Keratinocyte (primary cell): Measurements from ENCODE around the gene LSP1.

Experiments used
- CTCF ChIP-seq, 3 experiments: IDR thresholded peaks in 1 of 3; conservative IDR thresholded peaks in 1 of 3; optimal IDR thresholded peaks in 1 of 3; 2 replicates in 2 of 3; 3 replicates in 1 of 3; pipeline versions ENCODE3 to v1.5.1; 2011; ENCODE audit warnings: low read length in 3 of 3, mild to moderate bottlenecking in 3 of 3, moderate library complexity in 2 of 3, control low read depth in 1 of 3, inconsistent platforms in 1 of 3; ENCODE audit not compliant: insufficient read depth in 2 of 3; ENCODE audit errors: extremely low read depth in 1 of 3
- EZH2 ChIP-seq: IDR thresholded peaks from one replicate; pipeline ENCODE4 v1.6.1; 2012; ENCODE audit warnings: inconsistent platforms, mild to moderate bottlenecking, low read length, moderate library complexity

DNA sequence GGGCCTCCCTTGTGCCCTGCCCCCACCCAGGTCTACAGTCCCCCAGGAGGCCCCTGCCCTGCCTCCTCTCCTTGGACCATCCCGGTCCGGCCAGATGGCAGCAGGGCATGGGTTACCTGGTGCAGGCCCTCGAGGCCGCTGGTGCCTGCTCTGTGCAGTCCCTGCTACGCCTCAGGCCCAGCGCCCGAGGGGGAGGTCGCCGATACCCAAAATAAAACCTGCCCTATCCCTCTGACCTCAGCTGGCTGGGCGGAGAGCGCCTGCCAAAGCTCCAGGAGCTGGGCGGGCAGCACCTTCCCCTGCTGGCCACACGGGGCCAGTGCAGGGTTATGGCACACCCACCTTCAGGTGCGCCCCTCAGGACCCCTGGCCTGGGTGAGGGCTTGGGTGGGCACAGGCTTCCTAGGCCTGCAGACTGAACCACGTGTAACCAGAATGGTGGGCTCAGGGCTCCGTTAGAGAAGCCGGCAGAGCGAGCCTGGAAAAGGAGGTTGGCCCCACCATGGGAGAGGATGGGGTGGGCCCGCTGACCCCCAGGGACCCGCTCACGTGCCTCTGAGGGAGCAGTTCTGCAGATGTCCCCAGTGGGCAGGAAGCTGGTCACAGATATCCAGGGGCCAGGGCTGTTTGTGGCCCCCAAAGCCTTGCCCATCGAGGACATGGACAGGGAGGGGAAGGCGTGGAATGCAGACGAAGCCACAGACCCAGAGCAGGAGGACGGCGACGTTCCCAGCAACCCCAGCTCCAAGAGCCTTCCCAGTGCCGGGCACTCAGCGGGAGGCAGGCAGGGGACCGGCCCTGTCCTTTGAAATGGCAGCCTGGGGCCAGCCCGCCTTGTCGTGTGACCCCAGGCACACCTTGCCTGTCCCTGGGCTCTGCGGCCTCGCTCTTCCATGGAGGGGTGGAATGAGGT lies 64.9 kb downstream of the LSP1 start:
- TF ChIP-seq CTCF (optimal IDR thresholded peaks at IDR 0.05 in 1 of 3, IDR thresholded peaks at IDR 0.05 in 1 of 3, conservative IDR thresholded peaks at IDR 0.05 in 1 of 3; ENCODE audit: extremely low read depth in 1 of 3, insufficient read depth in 2 of 3, low read length in 3 of 3), result peak; percentile 20 to 83 (median 49)
- no peak for TF ChIP-seq EZH2
